Brain microvascular endothelial cell (primary cell): Measurements from ENCODE around the gene GPR63.

ENCODE experiments used
- DNase-seq: peaks from one replicate; pipeline ENCODE4 v3.0.0-alpha.2; 2020
- H3K27ac ChIP-seq: fragments of 250-450 bp; sonication (Bioruptor Pico); 2 replicates; pipeline ENCODE4 v1.5.1; 2020; ENCODE audit warnings: mild to moderate bottlenecking, moderate library complexity
- H3K27me3 ChIP-seq: fragments of 250-450 bp; sonication (Bioruptor Pico); replicated peaks from 2 replicates; pipeline ENCODE4 v1.5.1; 2020; ENCODE audit warnings: mild to moderate bottlenecking
- H3K36me3 ChIP-seq: fragments of 250-450 bp; sonication (Bioruptor Pico); replicated peaks from 2 replicates; pipeline ENCODE4 v1.5.1; 2020; ENCODE audit warnings: mild to moderate bottlenecking
- H3K4me3 ChIP-seq: 2 replicates; pipeline ENCODE4 v1.5.1; 2011; ENCODE audit warnings: low read depth, mild to moderate bottlenecking, control low read depth, low read length, moderate library complexity
- CTCF ChIP-seq: IDR thresholded peaks from 2 replicates; pipeline ENCODE4 v1.5.1; 2011; ENCODE audit warnings: low read depth, mild to moderate bottlenecking, moderate library complexity, low read length, control low read depth, inconsistent platforms; ENCODE audit errors: missing control alignments
- in situ Hi-C: cut with HindIII; loops from 2 replicates; pipeline ENCODE4 v1.10.0; 2017; ENCODE audit warnings: low sequenced_read_pairs, low pct_ligation_motif_present

Gene GPR63

DNA sequence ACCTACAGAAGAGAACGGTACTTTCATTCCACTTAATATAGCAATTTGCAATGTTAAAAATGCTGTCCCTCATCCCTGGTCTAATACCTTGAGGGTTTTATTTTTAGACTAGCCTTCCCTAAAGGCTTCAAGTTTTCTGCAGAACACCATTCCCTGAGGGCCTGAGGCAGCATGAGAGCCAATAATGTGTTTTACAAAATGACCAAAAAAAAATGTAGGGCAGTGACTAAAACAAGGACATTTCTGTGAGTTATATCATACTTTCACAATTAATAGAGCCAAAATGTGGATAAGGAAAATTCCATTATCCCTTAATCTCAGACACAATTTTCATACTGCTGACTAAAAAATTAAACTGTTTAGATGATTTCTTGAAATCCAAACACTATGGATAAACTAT lies 22.7 kb downstream of the GPR63 start:
- DNase-seq = no peak
- in situ Hi-C loops = no loop called here
- no peak overlapping the region for H3K4me3 ChIP-seq
- TF ChIP-seq CTCF = no peak
- no peak overlapping the region for H3K27ac ChIP-seq
- no peaks in the 10 kb centered on the region for H3K36me3 ChIP-seq
- no peaks in the 10 kb centered on the region for H3K27me3 ChIP-seq

DNA sequence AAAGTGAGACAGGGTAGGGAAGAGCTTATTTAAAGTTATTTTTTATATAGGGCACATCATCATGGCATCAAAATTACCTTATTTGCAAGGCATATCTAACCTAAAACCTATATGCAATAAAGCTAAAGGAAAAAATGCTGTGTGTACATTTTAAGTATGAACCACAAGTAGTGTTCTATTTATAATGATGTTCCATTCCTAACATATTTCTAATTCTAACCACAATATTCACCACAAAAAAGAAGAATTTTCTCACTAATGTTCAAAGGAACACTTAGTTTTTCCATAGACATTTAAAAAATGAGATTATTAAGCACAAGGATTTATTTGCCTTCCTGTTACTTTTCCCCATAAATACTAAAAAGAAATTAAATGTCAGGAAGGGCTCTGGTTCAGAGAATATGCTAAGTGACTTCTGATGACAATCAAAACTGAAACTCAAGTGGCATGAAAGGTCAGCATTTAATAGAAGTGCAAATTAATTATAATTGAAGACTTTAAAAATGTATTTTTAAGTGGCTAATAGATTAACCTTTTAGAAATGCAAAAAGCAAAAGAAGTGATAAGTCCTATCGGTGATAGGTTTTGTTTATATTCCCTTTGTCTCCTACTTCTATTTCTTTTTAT lies 25.1 kb downstream of the GPR63 start:
- no peak for DNase-seq
- Histone ChIP-seq H3K27me3 (no peaks in the 10 kb centered on the region), H3K27ac (no peak overlapping the region), H3K36me3 (no peaks in the 10 kb centered on the region), H3K4me3 (no peak overlapping the region)
- TF ChIP-seq CTCF = no peak
- in situ Hi-C loops = no loop called here

- no peak overlapping the region for H3K4me3 ChIP-seq
- H3K27me3 ChIP-seq = no peaks in the 10 kb centered on the region
- H3K36me3 ChIP-seq = no peaks in the 10 kb centered on the region
- no peak for TF ChIP-seq CTCF
- H3K27ac ChIP-seq = no peak overlapping the region
- DNase-seq = no peak
- in situ Hi-C loops = no loop called here
Observed at GRCh38 chr6:96811670-96812069, 25.6 kb downstream of the GPR63 start.

DNA sequence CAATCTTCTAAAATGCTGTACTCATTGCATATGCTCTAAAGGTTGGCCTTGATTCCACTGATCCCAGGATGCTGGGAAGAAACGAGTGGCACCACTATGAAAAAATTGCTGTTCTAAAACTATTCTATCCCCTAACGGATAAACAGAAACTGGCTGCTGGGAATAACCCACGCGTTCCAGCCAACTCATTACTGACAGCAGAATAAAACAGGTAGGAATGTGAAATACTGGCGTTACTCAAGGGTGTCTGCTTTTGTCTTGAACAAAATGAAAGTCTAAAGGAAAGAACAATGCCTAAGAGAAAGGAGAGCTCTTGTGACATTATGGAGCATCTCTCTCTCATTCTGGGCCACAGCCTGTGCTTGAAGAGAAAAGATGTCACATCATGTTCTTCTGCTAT lies 26.1 kb downstream of the GPR63 start:
- no peak for TF ChIP-seq CTCF
- DNase-seq = peak; percentile 24
- in situ Hi-C loops = no loop called here

GRCh38 chr6:96809119-96809518 lies 28.2 kb downstream of the GPR63 start:
- no peaks in the 10 kb centered on the region for H3K36me3 ChIP-seq

More for the DNA sequence above, 26.1 kb downstream of the GPR63 start:
- Histone ChIP-seq H3K27me3 (no peaks in the 10 kb centered on the region), H3K27ac (no peak overlapping the region), H3K36me3 (no peaks in the 10 kb centered on the region), H3K4me3 (no peak overlapping the region)

More at GRCh38 chr6:96809119-96809518, 28.2 kb downstream of the GPR63 start:
- in situ Hi-C loops = no loop called here
- no peak for TF ChIP-seq CTCF
- peak; percentile 59 for DNase-seq
- no peaks in the 10 kb centered on the region for H3K27me3 ChIP-seq
- H3K4me3 ChIP-seq = no peak overlapping the region
- no peak overlapping the region for H3K27ac ChIP-seq
